Measurements from ENCODE around the gene SCARB2.

Gene SCARB2

DNA sequence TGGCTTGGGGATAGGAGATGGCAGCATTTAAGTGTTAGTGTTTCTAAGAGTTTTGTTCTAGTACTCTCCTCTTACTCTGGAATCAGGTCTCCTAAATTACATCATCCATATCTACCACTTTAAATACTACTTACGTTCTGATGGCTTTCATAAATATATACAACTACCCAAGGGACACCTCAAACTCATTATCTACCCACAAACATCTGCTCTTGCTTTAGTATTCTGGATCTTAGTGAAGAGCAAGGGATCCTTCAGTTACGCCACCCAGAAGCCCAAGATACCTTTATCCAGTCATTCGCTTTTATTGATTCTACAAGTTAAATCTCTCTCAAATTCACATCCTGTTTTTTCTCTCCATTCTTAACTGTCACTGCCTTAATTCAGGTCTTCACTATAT is 72.4 kb downstream of the SCARB2 start:
- no peak for TF ChIP-seq RAD21 (IDR thresholded peaks at IDR 0.05; ENCODE audit: low read depth)
- TF ChIP-seq NFIC (IDR thresholded peaks at IDR 0.05), result no peak
- no peak for TF ChIP-seq CEBPB (IDR thresholded peaks at IDR 0.05)
- no peak for TF ChIP-seq TEAD4 (IDR thresholded peaks at IDR 0.05)
- no peak for TF ChIP-seq REST (IDR thresholded peaks at IDR 0.05; ENCODE audit: low read depth)
- TF ChIP-seq FOXM1 (IDR thresholded peaks at IDR 0.05; ENCODE audit: borderline replicate concordance, low read depth), result no peak
- no peak for TF ChIP-seq ZBTB7A (IDR thresholded peaks at IDR 0.05; ENCODE audit: low read depth)
- no peak for TF ChIP-seq TCF12 (IDR thresholded peaks at IDR 0.05; ENCODE audit: low read depth)
- TF ChIP-seq YY1 (IDR thresholded peaks at IDR 0.05; ENCODE audit: low read depth), result no peak
- TF ChIP-seq TAF1 (IDR thresholded peaks at IDR 0.05; ENCODE audit: low read depth), result no peak
- TF ChIP-seq, protein P1, sequence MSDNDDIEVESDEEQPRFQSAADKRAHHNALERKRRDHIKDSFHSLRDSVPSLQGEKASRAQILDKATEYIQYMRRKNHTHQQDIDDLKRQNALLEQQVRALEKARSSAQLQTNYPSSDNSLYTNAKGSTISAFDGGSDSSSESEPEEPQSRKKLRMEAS (IDR thresholded peaks at IDR 0.05), result no peak

DNA sequence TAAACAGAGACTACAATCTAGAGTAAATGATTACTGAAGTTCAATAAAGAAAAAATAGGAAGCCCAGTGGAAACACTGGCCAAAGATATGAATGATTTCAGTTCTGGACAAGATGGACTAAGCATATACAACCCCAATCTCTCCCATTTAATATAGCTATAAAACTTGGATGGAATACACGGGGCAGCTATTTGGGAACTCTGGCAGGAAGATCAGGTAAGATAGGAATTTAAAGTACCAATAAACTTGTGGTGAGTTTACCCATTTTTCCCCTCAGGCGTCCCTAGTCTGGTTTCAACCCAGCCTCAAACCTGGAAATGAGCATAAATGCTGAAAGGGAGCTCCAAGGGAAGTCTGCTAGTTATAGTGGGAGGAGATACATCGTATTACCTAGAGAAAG is 85.9 kb downstream of the SCARB2 start:
- no peak for TF ChIP-seq TAF1 (IDR thresholded peaks at IDR 0.05; ENCODE audit: low read depth)

GRCh38 chr4:76125816-76126215 is 87.8 kb downstream of the SCARB2 start:
- TF ChIP-seq NFIC (IDR thresholded peaks at IDR 0.05) (no peak), TAF1 (IDR thresholded peaks at IDR 0.05; ENCODE audit: low read depth) (no peak), REST (IDR thresholded peaks at IDR 0.05; ENCODE audit: low read depth) (no peak), ZBTB7A (IDR thresholded peaks at IDR 0.05; ENCODE audit: low read depth) (no peak), YY1 (IDR thresholded peaks at IDR 0.05; ENCODE audit: low read depth) (no peak), FOXM1 (IDR thresholded peaks at IDR 0.05; ENCODE audit: borderline replicate concordance, low read depth) (no peak), CREB1 (IDR thresholded peaks at IDR 0.05; ENCODE audit: low read depth) (no peak), CEBPB (IDR thresholded peaks at IDR 0.05) (no peak)
- TF ChIP-seq, protein P1 (IDR thresholded peaks at IDR 0.05), result no peak

DNA sequence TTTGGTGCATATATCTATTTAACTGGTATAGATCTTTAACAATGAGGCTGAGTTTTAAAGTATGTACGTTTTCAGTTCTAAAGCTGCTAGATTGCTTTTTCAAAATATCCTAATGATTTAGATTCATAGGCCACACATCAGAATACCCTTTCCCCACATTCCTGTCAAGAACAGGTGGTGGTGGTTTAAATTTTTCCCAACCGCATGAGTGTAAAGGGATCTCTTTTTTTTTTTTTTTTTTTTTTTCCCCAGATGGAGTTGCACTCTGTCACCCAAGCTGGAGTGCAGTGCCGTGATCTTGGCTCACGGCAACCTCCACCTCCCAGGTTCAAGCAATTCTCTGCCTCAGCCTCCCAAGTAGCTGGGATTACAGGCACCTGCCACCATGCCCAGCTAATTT is 93.4 kb downstream of the SCARB2 start:
- TF ChIP-seq CREB1 (IDR thresholded peaks at IDR 0.05; ENCODE audit: low read depth), result no peak
- no peak for TF ChIP-seq FOXM1 (IDR thresholded peaks at IDR 0.05; ENCODE audit: borderline replicate concordance, low read depth)
- TF ChIP-seq ZBTB7A (IDR thresholded peaks at IDR 0.05; ENCODE audit: low read depth), result no peak
- TF ChIP-seq, protein P1 (IDR thresholded peaks at IDR 0.05), result no peak
- no peak for TF ChIP-seq EGR1 (IDR thresholded peaks at IDR 0.05)
- no peak for TF ChIP-seq EP300 (IDR thresholded peaks at IDR 0.05; ENCODE audit: borderline replicate concordance)
- no peak for TF ChIP-seq CEBPB (IDR thresholded peaks at IDR 0.05)
- no peak for TF ChIP-seq RAD21 (IDR thresholded peaks at IDR 0.05; ENCODE audit: low read depth)
- no peak for TF ChIP-seq TEAD4 (IDR thresholded peaks at IDR 0.05)

DNA sequence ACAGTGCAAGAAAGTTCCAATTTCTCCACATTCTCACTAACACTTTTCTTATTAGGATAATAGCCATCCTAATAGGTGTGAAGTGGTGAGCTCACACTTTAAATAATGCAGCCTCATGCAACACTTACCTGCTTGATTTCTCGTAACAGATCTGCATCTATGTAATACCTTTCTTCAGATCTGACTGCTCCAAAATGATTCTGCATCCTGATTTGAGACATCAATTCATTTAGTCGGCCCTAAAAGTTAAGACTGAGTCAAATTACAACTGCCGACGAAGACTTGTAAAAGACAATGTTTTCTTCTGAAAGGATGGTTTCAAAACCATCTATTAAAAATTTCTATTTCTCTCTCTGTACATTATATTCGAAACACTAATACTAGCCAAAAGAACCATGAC is 96.1 kb downstream of the SCARB2 start:
- TF ChIP-seq EGR1 (IDR thresholded peaks at IDR 0.05), result no peak

GRCh38 chr4:76116821-76117220 is 96.8 kb downstream of the SCARB2 start:
- TF ChIP-seq RAD21 (IDR thresholded peaks at IDR 0.05; ENCODE audit: low read depth) (no peak), NFIC (IDR thresholded peaks at IDR 0.05) (no peak), TAF1 (IDR thresholded peaks at IDR 0.05; ENCODE audit: low read depth) (no peak), USF1 (IDR thresholded peaks at IDR 0.05) (no peak)
- TF ChIP-seq, protein P1 (IDR thresholded peaks at IDR 0.05), result no peak
